ENCODE data around the gene MTMR3.
"Not testable (repeated sequence)": the region's sequence is repeated elsewhere in the genome, so short reads cannot be mapped to it uniquely, and the experiment has no call there.

The MTMR3 gene

DNA sequence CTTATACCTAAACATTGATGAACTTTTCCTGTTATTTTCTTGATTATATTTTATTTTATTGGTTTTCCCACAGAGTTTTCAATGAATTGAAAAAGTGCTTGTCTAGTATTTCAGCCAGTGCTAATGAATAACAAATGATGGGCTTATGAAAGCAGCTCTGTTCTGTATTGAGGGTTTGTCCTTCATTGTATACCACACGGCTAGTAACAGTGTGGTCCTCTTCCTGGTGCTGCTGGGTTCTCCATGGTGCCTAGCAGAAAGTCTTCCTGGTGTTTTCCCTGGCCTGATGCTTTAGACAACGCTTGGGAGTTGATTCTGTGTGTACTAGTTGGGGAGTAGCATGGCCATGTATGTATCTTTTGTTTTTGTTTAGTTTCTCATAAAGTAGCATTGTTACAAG is 89.1 kb downstream of the MTMR3 start:
- no peak for DNase-seq

DNA sequence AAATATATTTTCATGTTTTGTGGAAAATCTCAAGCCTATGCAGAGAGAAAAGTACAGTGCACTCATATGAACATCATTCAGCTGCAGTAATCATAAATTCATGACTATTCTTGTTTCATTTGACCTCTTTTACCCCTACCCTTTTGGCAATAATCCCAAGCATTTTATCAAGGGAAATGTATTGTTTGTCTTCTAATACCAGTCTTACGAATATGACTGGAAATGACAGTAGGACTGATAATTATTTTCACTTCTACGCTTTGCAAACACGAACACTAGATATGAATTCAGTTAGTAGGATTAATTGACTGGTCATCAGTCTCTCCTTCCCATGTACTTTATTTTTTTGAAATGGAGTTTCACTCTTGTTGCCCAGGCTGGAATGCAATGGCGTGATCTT is 90.3 kb downstream of the MTMR3 start:
- DNase-seq, result no peak

DNA sequence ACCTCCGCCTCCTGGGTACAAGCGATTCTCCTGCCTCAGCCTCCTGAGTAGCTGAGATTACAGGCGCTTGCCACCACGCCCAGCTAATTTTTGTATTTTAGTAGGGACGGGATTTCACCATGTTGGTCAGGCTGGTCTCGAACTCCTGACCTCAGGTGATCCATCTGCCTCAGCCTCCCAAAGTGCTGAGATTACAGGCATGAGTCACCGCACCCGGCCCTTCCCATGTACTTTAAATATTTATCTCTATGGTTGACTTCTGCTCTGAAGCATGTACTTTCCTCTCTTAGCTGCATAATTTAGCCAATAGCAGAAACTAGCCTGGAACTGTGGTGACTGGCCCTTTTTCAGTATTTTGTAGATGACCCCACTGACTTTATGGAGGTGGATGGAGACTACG is 90.7 kb downstream of the MTMR3 start:
- DNase-seq, result not testable (repeated sequence)

DNA sequence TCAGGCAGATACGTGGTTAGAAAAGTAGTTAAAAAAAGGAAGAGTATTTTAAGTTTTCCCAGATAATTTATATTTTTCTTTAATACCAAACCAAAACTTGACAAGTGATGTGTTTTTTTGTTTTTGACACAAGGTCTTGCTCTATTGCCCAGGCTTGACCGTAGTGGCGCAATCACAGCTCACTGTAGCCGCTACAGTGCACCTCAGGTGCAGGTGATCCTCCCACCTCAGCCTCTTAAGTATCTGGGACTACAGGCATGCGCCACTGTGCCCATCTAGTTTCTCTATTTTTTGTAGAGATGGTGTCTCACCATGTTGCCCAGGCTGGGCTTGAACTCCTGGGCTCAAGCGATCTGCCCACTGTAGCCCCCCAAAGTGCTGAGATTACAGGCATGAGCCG is 92.5 kb downstream of the MTMR3 start:
- DNase-seq, result no peak

DNA sequence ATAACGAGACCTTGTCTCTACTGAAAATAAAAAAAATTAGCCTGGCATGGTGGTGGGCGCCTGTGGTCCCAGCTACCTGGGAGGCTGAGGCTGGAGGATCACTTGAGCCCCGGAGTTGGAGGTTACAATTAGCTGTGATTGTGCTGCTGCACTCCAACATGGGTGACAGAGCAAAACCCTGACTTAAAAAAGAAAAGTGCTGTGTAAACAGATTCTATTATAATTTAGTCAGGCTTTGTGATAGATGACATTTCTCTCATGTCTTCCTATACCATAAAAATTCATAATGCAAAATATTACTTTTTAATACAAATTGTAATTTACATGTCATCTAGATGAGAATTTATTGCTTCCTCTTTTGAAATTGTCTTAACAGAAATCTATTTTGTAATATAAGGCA is 94.1 kb downstream of the MTMR3 start:
- DNase-seq, result no peak

DNA sequence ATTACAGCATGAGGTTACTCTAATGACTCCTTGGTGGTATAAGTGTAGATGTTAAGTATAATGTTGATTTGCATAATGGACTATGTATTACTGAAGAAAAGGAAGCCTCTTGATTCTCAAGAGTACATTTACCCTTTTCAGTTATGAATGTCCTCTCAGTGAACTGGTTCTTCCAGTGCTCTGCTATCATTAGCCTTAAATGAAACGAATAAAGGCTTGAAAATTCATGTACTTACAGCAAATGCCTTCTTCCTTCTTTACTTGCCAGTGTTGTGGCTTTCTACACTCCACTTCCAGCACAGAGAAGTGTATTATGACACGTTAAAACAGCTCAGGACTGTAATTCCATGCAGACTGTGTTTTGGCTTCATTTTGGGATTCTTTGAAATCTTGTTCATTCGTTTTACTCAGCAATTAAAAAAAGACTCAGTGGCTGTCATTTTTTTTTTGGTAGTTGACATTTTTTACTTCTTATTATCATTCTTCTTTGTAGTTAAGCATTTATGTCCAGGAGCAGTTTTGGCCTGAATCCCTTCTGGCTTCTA is 96.9 kb downstream of the MTMR3 start:
- DNase-seq, result no peak

DNA sequence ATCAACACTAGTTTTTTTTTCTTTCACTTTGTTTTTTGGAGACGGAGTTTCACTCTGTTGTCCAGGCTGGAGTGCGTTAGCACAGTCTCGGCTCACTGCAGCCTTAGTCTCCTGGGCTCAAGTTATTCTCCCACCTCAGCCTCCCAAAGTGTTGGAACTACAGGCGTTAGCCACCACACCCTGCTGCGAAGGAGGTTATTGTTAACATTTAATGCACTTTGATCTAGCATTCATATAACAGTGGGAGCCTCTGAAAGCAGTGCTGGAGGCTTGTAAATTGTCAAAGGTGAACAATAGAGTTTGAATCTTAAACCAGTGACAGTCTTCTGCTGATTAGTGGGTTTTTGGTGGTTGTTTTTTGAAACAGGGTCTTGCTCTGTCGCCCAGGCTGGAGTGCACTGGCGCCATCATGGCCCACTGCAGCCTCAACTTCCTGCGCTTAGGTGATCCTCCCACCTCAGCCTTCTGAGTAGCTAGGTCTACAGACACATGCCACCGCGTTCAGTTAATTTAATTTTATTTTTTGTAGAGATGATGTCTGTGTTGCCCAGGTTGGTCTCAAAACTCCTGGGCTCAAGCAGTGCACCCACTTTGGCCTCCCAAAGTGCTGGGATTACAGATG is 100.4 kb downstream of the MTMR3 start:
- no peak for DNase-seq

DNA sequence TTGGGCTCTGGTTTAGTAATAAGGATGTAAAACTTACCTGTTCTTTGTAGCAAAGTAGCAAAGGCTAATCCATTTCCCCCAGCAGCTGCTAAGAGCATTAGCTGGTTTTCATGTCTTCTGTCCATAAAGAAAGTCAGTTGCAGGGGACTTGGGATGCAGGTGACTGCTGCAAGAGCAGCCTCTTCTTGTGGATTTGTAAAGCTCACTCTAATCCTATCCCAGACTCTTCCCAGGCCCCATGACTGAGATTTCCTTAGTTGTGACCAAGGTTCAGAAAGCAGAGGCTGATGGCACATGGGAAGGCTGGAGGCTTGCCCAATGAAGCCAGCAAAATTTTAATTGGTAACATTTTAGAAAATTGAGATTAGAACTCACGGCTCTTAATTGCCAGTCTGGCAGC is 102.9 kb downstream of the MTMR3 start:
- DNase-seq, result no peak

DNA sequence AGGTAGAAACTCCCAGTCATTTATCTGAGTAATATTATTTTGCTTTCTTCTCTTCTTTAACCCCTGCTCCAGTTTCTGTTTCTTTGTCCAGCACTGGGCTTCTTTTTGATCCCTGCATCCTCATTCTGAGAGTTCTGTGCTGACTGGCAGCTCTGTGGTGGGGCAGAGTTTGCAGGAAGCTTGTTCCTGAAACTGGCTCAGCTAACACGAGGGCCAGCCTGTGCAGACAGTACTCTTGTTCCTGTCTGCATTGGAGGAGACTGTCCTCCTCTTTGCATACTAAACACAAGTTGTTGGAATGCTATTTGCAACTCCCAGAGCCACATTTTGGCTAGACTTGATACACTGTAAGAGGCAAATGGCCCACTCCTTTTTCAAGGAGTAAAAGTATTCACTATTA is 104.2 kb downstream of the MTMR3 start:
- DNase-seq, result no peak

DNA sequence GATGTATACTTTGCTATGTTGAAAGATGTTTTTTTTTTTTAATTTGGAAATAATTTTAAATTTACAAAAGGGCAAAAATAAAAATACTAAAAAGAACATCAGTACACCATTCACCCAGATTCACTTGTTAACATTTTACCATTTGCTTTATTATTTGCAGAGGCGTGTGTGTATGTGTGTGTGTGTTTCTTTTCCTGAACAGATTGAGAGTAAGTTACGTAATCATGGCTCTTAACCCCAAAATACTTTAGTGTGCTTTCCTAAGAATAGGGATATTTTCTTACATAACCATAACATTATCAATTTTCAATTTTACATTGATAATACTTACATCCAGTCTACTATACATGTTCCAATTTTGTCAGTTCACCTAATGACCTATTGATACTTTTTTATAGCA is 105.7 kb downstream of the MTMR3 start:
- DNase-seq, result no peak

DNA sequence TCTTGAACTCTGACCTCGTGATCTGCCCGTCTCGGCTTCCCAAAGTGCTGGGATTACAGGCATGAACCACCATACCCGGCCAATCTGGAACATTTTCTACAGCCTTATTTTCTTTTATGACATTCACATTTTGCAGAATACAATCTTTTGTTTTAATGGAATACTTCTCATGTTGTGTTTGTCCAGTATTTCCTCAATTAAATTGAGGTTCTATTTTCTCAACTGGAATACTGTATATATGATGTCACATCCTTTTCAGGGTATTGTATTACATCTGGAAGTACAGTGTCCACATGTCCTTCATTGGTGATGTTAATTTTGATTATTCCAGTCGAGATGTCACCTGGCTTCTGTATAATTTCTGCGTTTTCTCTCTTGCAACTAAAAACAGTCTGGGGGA is 106.5 kb downstream of the MTMR3 start:
- DNase-seq, result no peak

DNA sequence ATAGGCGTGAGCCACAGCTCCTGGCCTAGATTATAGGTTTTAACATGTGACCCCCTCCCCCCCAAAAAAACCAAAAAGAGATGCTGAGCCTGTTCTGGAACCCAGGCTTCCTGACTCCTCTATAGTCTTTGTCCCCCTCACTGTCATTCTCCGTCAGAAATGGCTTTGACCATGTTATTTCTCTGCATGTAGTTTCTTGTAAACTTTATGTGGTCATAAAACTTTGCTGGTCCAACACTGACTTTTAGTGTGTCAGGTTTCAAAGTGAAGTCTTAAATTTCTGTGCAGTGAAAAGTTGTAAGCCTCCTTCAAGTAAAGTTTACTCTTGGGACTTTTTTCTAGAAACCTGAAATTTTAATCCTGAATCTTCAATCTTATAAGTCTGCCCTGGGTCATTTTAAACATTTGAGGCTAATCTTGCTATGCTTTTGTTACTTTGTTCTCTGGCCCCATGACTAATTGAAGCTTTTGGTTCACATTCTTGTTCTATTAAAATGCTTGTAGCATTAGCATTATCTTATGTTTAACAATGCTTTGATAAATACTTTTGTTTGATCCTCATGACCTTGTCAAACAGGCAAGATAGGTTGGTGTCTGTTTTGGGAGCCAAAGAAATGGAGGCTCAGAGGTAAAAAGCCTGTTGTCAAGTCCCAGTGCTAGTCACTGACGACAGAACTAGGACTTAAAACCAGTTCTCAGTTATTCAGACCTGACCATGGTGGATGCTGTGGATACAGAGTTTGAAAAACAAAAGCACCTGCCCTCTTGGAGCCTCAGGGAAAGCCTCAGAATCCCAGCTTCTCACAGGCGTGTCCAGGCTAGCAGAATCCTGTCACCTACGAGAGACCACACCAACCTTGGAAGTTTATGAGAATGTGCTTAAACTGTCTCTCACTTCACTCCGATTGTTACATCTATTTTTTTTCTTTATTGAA is 109.6 kb downstream of the MTMR3 start:
- DNase-seq, result no peak

DNA sequence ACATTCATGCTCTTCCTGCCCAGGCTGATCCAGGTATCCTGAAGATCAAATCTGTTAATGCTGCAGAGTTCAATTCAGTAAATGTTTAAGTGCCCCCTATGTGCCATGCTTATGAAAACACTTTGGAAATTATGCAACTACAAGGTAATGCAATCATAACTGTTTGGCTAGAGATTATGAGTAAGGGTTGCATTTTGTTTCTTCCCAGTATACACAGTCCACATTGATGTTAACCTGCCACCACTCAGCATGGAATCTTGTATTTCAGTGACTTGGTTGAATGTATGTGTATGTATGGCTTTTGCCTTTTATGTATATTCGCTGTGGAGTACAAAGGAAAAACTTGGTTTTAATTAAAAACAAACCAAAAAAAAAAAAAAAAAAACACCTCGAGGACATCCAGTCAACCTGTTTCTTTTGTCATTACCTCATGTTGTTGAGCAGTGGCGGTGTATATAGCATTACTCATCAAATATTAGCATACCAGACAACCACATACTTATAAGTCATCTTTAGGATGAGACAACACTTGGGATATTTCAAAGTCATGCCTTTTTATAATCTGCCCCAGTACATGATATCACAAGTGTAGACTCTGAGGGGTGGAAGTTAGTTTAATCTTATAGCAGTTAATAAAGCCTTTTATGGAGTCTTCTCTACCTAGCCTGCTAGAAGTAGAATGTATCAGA is 111.2 kb downstream of the MTMR3 start:
- DNase-seq, result no peak

DNA sequence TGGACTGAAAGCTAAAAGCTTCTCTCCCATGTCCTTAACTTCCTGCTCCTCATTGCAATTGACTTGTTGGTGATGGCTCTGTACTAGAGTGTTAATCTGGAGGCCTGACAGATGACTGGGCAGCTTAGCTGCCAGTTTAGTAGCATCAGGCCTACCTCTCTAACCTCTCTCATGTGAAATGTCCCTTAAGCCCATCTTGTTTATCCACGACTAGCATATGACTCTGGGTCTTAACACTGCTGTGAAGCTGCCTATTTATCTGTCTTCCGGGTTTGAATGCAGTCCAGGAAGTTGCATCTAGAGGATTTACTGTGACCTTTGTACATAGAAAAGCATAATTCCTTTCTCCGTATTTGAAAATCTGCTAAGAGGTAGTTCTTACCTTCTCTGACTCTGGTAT is 112.0 kb downstream of the MTMR3 start:
- no peak for DNase-seq

DNA sequence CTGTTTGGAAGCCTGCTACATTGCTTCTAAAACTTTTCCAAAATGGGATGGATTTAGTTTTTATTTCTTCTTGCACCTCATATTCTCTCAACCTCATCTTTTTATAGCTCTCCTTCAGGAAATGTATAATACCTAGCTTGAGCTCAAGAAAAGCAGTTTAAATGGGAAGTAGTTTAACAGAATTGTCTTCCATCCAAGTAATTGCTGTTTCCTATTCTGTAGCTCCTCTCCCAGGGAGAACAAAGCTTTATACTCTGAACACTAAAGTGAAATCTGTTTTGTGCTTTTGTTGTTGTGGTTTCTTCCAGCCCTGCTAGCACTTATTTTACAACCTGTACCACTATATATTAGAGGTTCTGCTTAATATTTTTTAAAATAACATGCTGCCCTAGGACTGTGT is 114.1 kb downstream of the MTMR3 start:
- DNase-seq, result no peak

DNA sequence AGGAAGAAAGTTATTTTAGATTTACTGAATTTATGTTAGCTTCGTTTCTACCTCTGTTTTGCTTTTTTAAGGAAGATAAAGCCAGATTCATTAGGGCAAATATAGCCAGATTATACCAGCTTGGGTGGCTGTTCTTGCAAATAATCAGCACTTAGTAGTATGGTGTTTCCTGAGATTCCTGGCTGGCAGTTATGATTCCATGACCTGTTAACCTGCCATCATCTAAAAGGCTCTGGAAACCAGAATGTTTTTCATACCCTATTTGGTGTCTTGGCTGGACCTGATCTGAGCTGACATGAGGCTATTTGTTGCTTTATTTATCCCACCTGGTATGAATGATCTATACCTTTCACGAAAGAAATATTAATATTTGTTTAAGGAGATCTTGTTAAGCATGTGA is 114.5 kb downstream of the MTMR3 start:
- no peak for DNase-seq

DNA sequence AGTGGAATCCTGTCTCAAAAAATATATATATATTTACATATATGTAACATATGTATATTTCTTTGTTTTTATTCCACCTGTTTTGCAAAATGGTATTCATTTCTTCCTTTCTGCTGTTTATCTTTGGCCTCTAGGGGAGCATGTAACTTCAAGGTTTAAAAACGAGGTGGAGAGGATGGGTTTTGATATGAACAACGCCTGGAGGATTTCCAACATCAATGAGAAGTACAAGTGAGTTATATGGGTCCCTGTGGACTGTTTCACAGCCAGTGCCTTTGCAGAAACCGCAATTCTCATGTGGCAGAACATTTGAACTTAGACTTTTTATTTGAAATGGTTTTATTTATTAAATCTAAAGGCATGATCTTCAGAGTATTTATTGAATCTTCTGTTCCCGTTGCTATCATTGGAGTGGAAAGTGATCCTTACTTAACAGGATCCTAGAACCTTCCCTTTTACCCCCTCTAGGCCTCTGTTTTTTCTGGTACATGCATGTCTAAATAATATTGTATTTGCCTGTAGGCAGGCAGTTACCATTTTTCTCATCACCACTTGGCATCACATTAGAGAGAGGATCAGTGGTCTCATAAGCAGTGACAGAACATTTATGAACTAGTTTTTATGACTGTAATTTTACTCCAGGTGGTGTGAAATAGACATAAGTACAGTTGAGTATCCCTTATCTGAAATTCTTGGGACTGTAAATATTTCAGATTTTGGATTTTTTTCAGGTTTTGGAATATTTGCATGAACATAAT is 115.8 kb downstream of the MTMR3 start:
- no peak for DNase-seq

DNA sequence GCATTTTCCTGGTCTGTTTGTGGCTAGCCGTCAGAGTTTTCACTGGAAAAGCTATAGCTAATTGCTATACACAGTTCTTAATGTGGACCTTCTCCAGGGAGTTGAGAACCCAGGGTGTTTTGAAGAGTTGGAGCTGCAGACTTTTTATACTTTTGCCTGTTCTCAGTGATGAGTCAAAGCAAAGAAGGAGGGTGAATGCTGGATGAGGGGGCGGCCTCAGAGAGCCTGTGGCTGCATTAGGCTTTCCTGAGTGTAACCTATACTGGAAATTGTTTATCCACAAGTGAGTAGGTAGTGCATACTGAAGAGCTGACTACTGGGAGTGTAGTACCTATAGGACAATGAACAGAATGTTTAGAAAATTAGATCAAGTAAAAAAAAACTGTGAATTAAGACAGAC is 117.6 kb downstream of the MTMR3 start:
- no peak for DNase-seq

DNA sequence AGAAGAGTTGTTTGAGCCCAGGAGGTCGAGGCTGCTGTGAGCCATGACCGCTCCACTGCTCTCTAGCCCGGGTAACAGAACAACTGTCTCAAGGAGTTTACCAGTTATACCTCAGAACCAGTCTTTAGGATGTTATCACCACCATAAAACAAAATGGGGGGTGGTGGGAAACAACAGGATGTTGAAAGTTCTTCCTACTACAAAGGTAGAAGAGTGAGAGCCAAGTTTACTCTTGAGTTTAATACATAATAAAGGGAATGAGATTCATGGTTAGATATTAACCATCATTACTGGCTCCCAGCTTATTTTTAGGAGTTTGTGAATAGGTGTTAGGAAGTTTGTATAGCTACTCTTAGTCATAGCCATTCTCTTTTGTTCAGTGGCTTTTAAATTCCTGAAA is 118.5 kb downstream of the MTMR3 start:
- no peak for DNase-seq

DNA sequence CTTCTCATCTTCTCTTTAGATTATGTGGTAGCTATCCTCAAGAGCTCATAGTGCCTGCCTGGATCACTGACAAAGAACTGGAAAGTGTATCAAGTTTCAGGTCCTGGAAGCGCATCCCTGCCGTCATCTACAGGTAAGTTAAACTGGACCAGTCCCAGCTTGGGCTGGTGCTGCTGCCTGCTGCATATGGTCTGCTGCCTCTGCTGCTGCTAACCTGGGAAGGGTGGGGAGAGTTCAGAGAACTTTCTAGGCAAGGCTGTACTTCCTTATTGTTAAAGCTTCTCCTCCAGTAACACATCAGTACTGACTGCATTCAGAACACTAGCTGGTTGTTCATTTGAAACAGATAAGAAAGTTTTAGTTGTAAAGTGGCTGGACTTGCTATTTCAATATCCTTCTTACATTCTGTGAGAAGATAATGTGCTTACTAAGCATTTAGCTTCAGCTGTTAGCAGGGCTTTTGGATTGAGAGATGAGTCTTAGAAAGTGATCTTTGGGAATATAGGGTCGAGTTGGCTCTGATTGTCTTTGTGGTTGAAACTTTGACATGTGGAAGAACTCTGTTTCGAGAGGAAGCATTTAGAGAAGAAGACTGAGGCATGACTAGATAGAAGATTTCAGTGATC is 120.0 kb downstream of the MTMR3 start:
- DNase-seq, result no peak

DNA sequence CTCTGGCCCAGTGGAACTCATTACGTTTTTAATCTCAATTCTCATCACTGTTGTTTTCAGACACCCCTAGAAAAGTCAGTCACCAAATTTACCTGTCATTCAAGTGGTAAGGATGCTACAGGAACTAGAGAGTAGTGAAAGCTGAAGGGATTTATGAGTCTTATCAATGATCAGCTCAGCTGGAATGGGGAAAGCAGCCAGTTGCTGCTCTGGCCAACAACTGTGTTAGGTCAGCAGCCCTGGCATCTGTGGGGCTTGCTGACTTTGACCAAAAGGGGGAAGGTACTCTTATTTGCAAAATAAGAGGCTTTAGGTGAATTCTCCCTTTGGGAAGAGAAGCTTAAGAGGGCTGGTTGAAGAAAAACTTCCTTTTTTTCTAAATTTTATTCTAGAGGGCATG is 121.1 kb downstream of the MTMR3 start:
- no peak for DNase-seq

DNA sequence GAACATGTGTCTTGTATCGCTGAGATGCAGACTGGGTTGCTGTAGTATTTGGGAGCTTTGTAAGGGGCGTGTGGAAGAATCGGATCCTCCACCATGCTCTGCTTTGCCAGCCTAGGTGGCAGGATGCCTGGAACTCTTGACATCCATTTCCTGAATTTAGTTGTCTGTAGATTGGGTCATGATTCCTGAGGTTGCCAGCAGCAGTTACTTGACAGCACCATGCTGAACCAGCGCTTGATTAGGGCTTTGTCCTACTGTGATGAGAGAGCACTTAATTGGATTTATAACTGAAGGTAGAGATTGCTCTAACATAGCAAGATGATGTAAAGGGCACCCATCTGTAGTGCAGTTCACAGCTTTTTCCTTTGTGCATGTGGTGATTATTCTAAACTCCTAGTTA is 121.7 kb downstream of the MTMR3 start:
- peak; percentile 60 for DNase-seq

Data from NCI-H1092 (cell line).